Thyroid gland (tissue), 4 donors: ENCODE results near the gene IL4R.

ENCODE experiments used
- POLR2A ChIP-seq, 2 donors: fragments of 450-650 bp; IDR thresholded peaks; one replicate each; pipeline ENCODE4 v1.6.1; 2017; ENCODE audit warnings: antibody characterized with exemption in 2 of 2, mild to moderate bottlenecking in 2 of 2, moderate library complexity in 1 of 2
- TF ChIP-seq, protein P1 (sequence below), 6 experiments: fragments of 200-600 bp in 3 of 6; fragments of 450-650 bp in 3 of 6; sonication (generic) in 3 of 6; IDR thresholded peaks; one replicate each; pipeline ENCODE4 v1.5.1; 2016 to 2019; ENCODE audit warnings: antibody characterized with exemption in 6 of 6, mild to moderate bottlenecking in 2 of 6, inconsistent platforms in 1 of 6, moderate library complexity in 1 of 6

DNA sequence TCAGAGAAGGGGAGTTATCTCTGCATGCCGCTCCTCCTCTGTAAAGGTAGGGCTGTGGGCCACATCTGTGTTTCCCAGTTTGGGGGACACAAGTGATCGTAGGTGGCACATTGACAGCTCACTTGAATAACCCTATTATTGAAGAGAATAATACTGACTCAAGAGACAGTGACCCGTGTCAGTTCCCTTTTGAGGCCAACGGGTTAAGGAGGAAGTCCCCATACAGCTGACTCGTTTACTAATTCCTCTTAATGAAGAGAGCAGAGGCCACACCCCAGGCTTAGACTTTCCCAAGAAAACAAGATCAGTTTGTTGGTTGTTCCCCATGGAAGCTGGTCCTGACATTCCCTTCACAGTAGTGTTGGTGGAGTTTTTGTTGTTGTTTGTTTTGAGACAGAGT is 33.0 kb downstream of the IL4R start:
- TF ChIP-seq, protein P1, sequence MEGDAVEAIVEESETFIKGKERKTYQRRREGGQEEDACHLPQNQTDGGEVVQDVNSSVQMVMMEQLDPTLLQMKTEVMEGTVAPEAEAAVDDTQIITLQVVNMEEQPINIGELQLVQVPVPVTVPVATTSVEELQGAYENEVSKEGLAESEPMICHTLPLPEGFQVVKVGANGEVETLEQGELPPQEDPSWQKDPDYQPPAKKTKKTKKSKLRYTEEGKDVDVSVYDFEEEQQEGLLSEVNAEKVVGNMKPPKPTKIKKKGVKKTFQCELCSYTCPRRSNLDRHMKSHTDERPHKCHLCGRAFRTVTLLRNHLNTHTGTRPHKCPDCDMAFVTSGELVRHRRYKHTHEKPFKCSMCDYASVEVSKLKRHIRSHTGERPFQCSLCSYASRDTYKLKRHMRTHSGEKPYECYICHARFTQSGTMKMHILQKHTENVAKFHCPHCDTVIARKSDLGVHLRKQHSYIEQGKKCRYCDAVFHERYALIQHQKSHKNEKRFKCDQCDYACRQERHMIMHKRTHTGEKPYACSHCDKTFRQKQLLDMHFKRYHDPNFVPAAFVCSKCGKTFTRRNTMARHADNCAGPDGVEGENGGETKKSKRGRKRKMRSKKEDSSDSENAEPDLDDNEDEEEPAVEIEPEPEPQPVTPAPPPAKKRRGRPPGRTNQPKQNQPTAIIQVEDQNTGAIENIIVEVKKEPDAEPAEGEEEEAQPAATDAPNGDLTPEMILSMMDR (IDR thresholded peaks at IDR 0.05), result no peak
- no peak for TF ChIP-seq POLR2A (IDR thresholded peaks at IDR 0.05)
